Body of pancreas (tissue), 4 donors: ENCODE data around the gene CD40. TPM values are rescaled to one million over a fixed set of nuclear protein-coding genes. Genes with fewer than 3 reads are reported as not detected.

ENCODE experiments used
- ATAC-seq: fragments of 150-250 bp; one replicate; pipeline ENCODE4 v1.9.1; 2016
- DNase-seq, 4 donors: peaks; one replicate each; pipeline ENCODE4 v3.0.0-alpha.2; 2019
- H3K27ac ChIP-seq, 4 donors: fragments of 200-600 bp; sonication (generic); 1 replicate in 3 of 4; 2 replicates in 1 of 4; pipeline versions ENCODE4 v1.5.1 to v1.6.1; 2016 to 2019; ENCODE audit warnings: mild to moderate bottlenecking in 1 of 4, mixed read lengths in 1 of 4, moderate library complexity in 1 of 4
- H3K27me3 ChIP-seq, 2 donors: fragments of 200-600 bp; sonication (generic); one replicate each; pipeline ENCODE4 v1.6.0; 2016; ENCODE audit warnings: mild to moderate bottlenecking in 1 of 2
- H3K36me3 ChIP-seq, 2 donors: fragments of 200-600 bp; sonication (generic); replicated peaks in 1 of 2; 2 replicates each; pipeline ENCODE4 v1.5.1; 2016; ENCODE audit warnings: low read depth in 2 of 2; ENCODE audit not compliant: insufficient read depth in 1 of 2
- H3K4me1 ChIP-seq: fragments of 200-600 bp; sonication (generic); one replicate; pipeline ENCODE4 v1.6.0; 2016
- H3K4me3 ChIP-seq, 2 donors: fragments of 200-600 bp; sonication (generic); 1 replicate in 1 of 2; 2 replicates in 1 of 2; pipeline ENCODE4 v1.5.1; 2016 to 2019
- H3K9me3 ChIP-seq, 3 donors: fragments of 200-600 bp; sonication (generic); 1 replicate in 2 of 3; 2 replicates in 1 of 3; pipeline ENCODE4 v1.5.1; 2016
- POLR2A ChIP-seq, 3 donors: fragments of 450-650 bp; IDR thresholded peaks; one replicate each; pipeline ENCODE4 v1.6.1; 2016; ENCODE audit warnings: antibody characterized with exemption in 3 of 3, mild to moderate bottlenecking in 2 of 3
- WGBS, 2 donors: methylation state at CpG; one replicate each; pipeline ENCODE4 v1.1.5; 2017; 5-methylcytosine and 5-hydroxymethylcytosine counted together
- intact Hi-C: fragments of 100-400 bp; cut with DNase I; formaldehyde crosslinking; loops from one replicate; pipeline ENCODE4 v1.15.1; 2023
- total RNA-seq, 2 donors: library from RNA; depleted of rRNA; stranded (reverse); fragments of >200 nt; gene quantifications; one replicate each; pipeline ENCODE4 v1.1.0, GENCODE V29; 2016
- TF ChIP-seq, protein P1 (sequence below), 7 experiments: fragments of 450-650 bp in 4 of 7; fragments of 200-600 bp in 3 of 7; sonication (generic) in 3 of 7; IDR thresholded peaks; one replicate each; pipeline ENCODE4 v1.5.1; 2016 to 2019; ENCODE audit warnings: antibody characterized with exemption in 7 of 7

CD40 gene
- total RNA-seq, 2 donors from 2014 or later = 8.9 to 14.5 TPM

GRCh38 chr20:46126440-46127056 lies 8.4 kb downstream of the CD40 start:
- H3K4me3 ChIP-seq = no peak overlapping the region
- no peak overlapping the region for H3K27ac ChIP-seq
- ATAC-seq = no peak
- TF ChIP-seq POLR2A (IDR thresholded peaks at IDR 0.05) = no peak
- TF ChIP-seq, protein P1, sequence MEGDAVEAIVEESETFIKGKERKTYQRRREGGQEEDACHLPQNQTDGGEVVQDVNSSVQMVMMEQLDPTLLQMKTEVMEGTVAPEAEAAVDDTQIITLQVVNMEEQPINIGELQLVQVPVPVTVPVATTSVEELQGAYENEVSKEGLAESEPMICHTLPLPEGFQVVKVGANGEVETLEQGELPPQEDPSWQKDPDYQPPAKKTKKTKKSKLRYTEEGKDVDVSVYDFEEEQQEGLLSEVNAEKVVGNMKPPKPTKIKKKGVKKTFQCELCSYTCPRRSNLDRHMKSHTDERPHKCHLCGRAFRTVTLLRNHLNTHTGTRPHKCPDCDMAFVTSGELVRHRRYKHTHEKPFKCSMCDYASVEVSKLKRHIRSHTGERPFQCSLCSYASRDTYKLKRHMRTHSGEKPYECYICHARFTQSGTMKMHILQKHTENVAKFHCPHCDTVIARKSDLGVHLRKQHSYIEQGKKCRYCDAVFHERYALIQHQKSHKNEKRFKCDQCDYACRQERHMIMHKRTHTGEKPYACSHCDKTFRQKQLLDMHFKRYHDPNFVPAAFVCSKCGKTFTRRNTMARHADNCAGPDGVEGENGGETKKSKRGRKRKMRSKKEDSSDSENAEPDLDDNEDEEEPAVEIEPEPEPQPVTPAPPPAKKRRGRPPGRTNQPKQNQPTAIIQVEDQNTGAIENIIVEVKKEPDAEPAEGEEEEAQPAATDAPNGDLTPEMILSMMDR (IDR thresholded peaks at IDR 0.05) = no peak
- DNase-seq = no peak
- H3K9me3 ChIP-seq = no peaks in the 10 kb centered on the region
- peaks cover 0 to 7% of the 10 kb centered on the region in 2 donors for H3K36me3 ChIP-seq
- 68 to 84% methylated on average over 5 of the region's 5 CpGs for WGBS, 2 donors
- H3K4me1 ChIP-seq = no peaks in the 10 kb centered on the region
- intact Hi-C loops = no loop called here
- H3K27me3 ChIP-seq = no peaks in the 10 kb centered on the region

DNA sequence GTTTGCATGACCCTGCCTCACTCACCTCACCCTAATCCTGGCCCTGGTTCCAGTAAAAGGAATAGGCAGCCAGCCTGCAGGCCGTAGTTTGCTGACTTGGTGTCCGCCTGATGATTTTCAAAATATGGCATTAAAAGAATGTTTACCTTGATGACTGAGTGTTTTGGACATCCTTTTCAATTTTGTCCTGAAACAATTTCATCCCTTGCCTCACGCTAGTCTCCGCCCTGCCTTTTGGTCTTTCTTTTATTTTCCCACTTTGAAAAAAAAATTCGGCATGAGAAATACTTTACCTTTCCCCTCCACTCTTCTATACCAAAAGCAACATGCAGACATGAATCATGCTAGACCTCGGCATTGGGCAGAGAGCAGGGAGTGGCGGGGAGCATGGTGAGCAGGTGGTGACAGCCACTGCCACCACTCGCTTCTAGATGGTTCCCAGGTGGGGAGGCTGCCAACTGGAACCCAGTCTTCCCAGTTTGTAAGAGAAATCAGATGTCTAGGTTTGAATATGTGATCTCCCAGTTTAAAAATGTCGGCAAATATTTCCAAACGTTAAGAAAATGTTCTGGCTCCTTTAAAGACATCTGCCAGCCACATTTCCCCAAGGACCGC lies 9.4 kb downstream of the CD40 start:
- Histone ChIP-seq H3K4me3 (no peak overlapping the region), H3K9me3 (no peaks in the 10 kb centered on the region), H3K27ac (no peak overlapping the region), H3K4me1 (peaks cover 1% of the 10 kb centered on the region), H3K27me3 (no peaks in the 10 kb centered on the region), H3K36me3 (peaks cover 0 to 7% of the 10 kb centered on the region in 2 donors)
- TF ChIP-seq, protein P1 (IDR thresholded peaks at IDR 0.05) = no peak
- TF ChIP-seq POLR2A (IDR thresholded peaks at IDR 0.05) = no peak
- intact Hi-C loops = no loop called here
- WGBS, 2 donors = 71 to 78% methylated on average over 11 of the region's 11 CpGs
- no peak for ATAC-seq
- DNase-seq = no peak

GRCh38 chr20:46128310-46129151 lies 10.4 kb downstream of the CD40 start:
- peak in 2 of 4 donors; percentile 33 to 55 for DNase-seq

DNA sequence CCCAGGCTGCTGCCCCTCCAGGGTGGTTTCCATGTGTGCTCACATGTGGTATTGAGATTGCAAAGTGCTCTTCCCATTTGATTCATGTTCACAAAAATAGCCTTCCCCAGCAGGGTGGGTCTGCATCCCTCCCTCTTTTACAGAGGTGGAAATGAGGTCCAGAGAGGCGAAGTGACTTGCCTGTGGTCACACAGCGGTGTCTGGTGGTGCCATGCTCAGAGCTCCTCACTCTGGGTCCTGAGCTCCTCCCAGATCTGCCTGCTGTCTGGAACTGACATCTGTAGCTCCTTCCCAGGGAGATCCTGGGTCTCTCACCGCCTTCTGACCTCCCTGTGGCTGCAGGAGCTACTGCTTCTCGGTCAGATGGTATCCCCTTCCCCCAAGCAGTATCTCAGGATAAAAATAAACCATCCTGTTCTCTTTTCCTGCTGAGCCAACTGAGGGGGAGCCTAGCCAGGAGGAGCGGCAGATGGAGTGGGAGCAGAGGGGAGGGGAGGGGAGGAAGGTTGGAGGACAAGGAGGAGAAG lies 11.9 kb downstream of the CD40 start:
- Histone ChIP-seq H3K27ac (no peak overlapping the region), H3K4me1 (peaks cover 6% of the 10 kb centered on the region), H3K36me3 (no peaks in the 10 kb centered on the region), H3K27me3 (no peaks in the 10 kb centered on the region), H3K9me3 (no peaks in the 10 kb centered on the region), H3K4me3 (no peak overlapping the region)
- DNase-seq (no peak), ATAC-seq (no peak)
- intact Hi-C loops = loop anchor here (5.0 kb wide), 1 partner anchor 217 kb away; no protein-coding TSS in a partner anchor
- no peak for TF ChIP-seq POLR2A (IDR thresholded peaks at IDR 0.05)
- TF ChIP-seq, protein P1 (IDR thresholded peaks at IDR 0.05) = no peak
- WGBS, 2 donors = 26 to 31% methylated on average over 2 to 5 of the region's 5 CpGs

More at GRCh38 chr20:46128310-46129151, 10.4 kb downstream of the CD40 start:
- Histone ChIP-seq H3K4me3 (no peak overlapping the region), H3K27ac (no peak overlapping the region), H3K9me3 (no peaks in the 10 kb centered on the region), H3K36me3 (peaks cover 0 to 3% of the 10 kb centered on the region in 2 donors), H3K27me3 (no peaks in the 10 kb centered on the region), H3K4me1 (peaks cover 6% of the 10 kb centered on the region)
- WGBS, 2 donors = 26 to 36% methylated on average over 6 to 14 of the region's 16 CpGs
- no peak for ATAC-seq
- intact Hi-C loops = no loop called here
- TF ChIP-seq, protein P1 (IDR thresholded peaks at IDR 0.05) = peak; percentile 29 to 53 (median 46)
- TF ChIP-seq POLR2A (IDR thresholded peaks at IDR 0.05) = no peak
